ENCODE results near the gene MTG1.
"Not testable (repeated sequence)": the region's sequence is repeated elsewhere in the genome, so short reads cannot be mapped to it uniquely, and the experiment has no call there.

The MTG1 gene

GRCh38 chr10:133424102-133424501 is 30.1 kb downstream of the MTG1 start:
- not testable (repeated sequence) for DNase-seq (ENCODE audit: low spot score)

GRCh38 chr10:133424601-133425000 is 30.6 kb downstream of the MTG1 start, which contains the start of gene SPRN:
Gene SPRN, minus strand, starts transcription at chr10:133424625. Its CDS starts 944 bp downstream, at chr10:133423681.
- DNase-seq (ENCODE audit: low spot score) = not testable (repeated sequence)

- not testable (repeated sequence) for DNase-seq (ENCODE audit: low spot score)
Measured at GRCh38 chr10:133429571-133429970, 35.6 kb downstream of the MTG1 start.

GRCh38 chr10:133431888-133432613 is 38.1 kb downstream of the MTG1 start:
- DNase-seq (ENCODE audit: low spot score) = not testable (repeated sequence)

- not testable (repeated sequence) for DNase-seq (ENCODE audit: low spot score)
Measured at GRCh38 chr10:133432789-133433188, 38.8 kb downstream of the MTG1 start.

- peak; percentile 34 for DNase-seq (ENCODE audit: low spot score)
Measured at GRCh38 chr10:133438711-133439273, 44.8 kb downstream of the MTG1 start.

GRCh38 chr10:133439517-133440461 is 45.8 kb downstream of the MTG1 start:
- peak; percentile 3 for DNase-seq (ENCODE audit: low spot score)

- DNase-seq (ENCODE audit: low spot score) = no peak
Measured at GRCh38 chr10:133440633-133441285, 46.8 kb downstream of the MTG1 start.

GRCh38 chr10:133441356-133441755 is 47.4 kb downstream of the MTG1 start:
- DNase-seq (ENCODE audit: low spot score) = not testable (repeated sequence)

- DNase-seq (ENCODE audit: low spot score) = no peak
Measured at GRCh38 chr10:133441780-133442179, 47.8 kb downstream of the MTG1 start.

- no peak for DNase-seq (ENCODE audit: low spot score)
Measured at GRCh38 chr10:133442191-133442966, 48.4 kb downstream of the MTG1 start.

GRCh38 chr10:133442967-133443924 is 49.3 kb downstream of the MTG1 start:
- DNase-seq (ENCODE audit: low spot score) = no peak

GRCh38 chr10:133444342-133445267 is 50.6 kb downstream of the MTG1 start:
- DNase-seq (ENCODE audit: low spot score) = no peak

- peak; percentile 11 for DNase-seq (ENCODE audit: low spot score)
Measured at GRCh38 chr10:133445268-133445732, 51.3 kb downstream of the MTG1 start.

- DNase-seq (ENCODE audit: low spot score) = peak; percentile 5
Measured at GRCh38 chr10:133445751-133446708, 52.1 kb downstream of the MTG1 start.

GRCh38 chr10:133446979-133447378 is 53.0 kb downstream of the MTG1 start:
- DNase-seq (ENCODE audit: low spot score) = no peak

- DNase-seq (ENCODE audit: low spot score) = no peak
Measured at GRCh38 chr10:133448120-133448519, 54.2 kb downstream of the MTG1 start.

GRCh38 chr10:133451346-133451745 is 57.4 kb downstream of the MTG1 start:
- no peak for DNase-seq (ENCODE audit: low spot score)
